HTR-8/SVneo (cell line): ENCODE results near the gene COQ8B.

Experiments used
- DNase-seq: peaks from one replicate; pipeline ENCODE4 v3.0.0; 2011; ENCODE audit warnings: low spot score, mixed read lengths; ENCODE audit not compliant: insufficient read length
- FAIRE-seq: peaks from 2 replicates; lab custom pipeline; 2011; peaks lifted over from hg19 to GRCh38; lab: Jason Lieb, UNC

Gene COQ8B

GRCh38 chr19:40719414-40719894 is 2.8 kb upstream of the COQ8B start:
- FAIRE-seq (no peak), DNase-seq (no peak)

- DNase-seq: peak; percentile 46
- no peak for FAIRE-seq
These were observed 2.2 kb upstream of the COQ8B start for GRCh38 chr19:40718774-40719391.

GRCh38 chr19:40717880-40718773 is 1.4 kb upstream of the COQ8B start:
- FAIRE-seq: no peak
- no peak for DNase-seq

GRCh38 chr19:40717325-40717879 is 716 bp upstream of the COQ8B start:
- FAIRE-seq (no peak), DNase-seq (no peak)

GRCh38 chr19:40716031-40716481 is 630 bp downstream of the COQ8B start:
- FAIRE-seq: peak; percentile 20
- peak; percentile 70 for DNase-seq

GRCh38 chr19:40714441-40715299 is 2.0 kb downstream of the COQ8B start:
- peak; percentile 23 for FAIRE-seq
- peak; percentile 95 for DNase-seq

GRCh38 chr19:40713939-40714338 is 2.7 kb downstream of the COQ8B start:
- FAIRE-seq (no peak), DNase-seq (no peak)

- FAIRE-seq (no peak), DNase-seq (no peak)
These were observed 6.9 kb downstream of the COQ8B start for GRCh38 chr19:40709817-40710216.

- FAIRE-seq (no peak), DNase-seq (no peak)
These were observed 9.1 kb downstream of the COQ8B start for GRCh38 chr19:40707615-40708014.

GRCh38 chr19:40705950-40706619 is 10.6 kb downstream of the COQ8B start:
- DNase-seq (no peak), FAIRE-seq (no peak)

GRCh38 chr19:40705362-40705651 is 11.4 kb downstream of the COQ8B start:
- DNase-seq: no peak
- no peak for FAIRE-seq

GRCh38 chr19:40704491-40705361 is 12.0 kb downstream of the COQ8B start:
- no peak for DNase-seq
- FAIRE-seq: no peak

- FAIRE-seq: no peak
- no peak for DNase-seq
These were observed 13.5 kb downstream of the COQ8B start for GRCh38 chr19:40703029-40703755.

GRCh38 chr19:40702337-40703012 is 14.2 kb downstream of the COQ8B start:
- no peak for DNase-seq
- no peak for FAIRE-seq

- FAIRE-seq (no peak), DNase-seq (no peak)
These were observed 14.9 kb downstream of the COQ8B start for GRCh38 chr19:40701758-40702157.

GRCh38 chr19:40700083-40700482 is 16.6 kb downstream of the COQ8B start:
- FAIRE-seq: no peak
- DNase-seq: no peak

- DNase-seq: no peak
- no peak for FAIRE-seq
These were observed 19.7 kb downstream of the COQ8B start for GRCh38 chr19:40697007-40697406.

- DNase-seq: no peak
- no peak for FAIRE-seq
These were observed 20.8 kb downstream of the COQ8B start for GRCh38 chr19:40695881-40696280.
